Prostate gland (tissue), 2 donors: ENCODE measurements around the gene FGD5.

Experiments
- POLR2A ChIP-seq: fragments of 450-650 bp; IDR thresholded peaks from one replicate; pipeline ENCODE4 v1.6.1; 2016; ENCODE audit warnings: antibody characterized with exemption, mild to moderate bottlenecking
- TF ChIP-seq, protein P1 (sequence below), 4 experiments: fragments of 200-600 bp in 2 of 4; fragments of 450-650 bp in 2 of 4; sonication (generic) in 2 of 4; IDR thresholded peaks; 1 replicate in 3 of 4; 2 replicates in 1 of 4; pipeline ENCODE4 v1.5.1; 2016 to 2019; ENCODE audit warnings: antibody characterized with exemption in 4 of 4, mild to moderate bottlenecking in 2 of 4, moderate library complexity in 2 of 4

- TF ChIP-seq, protein P1, sequence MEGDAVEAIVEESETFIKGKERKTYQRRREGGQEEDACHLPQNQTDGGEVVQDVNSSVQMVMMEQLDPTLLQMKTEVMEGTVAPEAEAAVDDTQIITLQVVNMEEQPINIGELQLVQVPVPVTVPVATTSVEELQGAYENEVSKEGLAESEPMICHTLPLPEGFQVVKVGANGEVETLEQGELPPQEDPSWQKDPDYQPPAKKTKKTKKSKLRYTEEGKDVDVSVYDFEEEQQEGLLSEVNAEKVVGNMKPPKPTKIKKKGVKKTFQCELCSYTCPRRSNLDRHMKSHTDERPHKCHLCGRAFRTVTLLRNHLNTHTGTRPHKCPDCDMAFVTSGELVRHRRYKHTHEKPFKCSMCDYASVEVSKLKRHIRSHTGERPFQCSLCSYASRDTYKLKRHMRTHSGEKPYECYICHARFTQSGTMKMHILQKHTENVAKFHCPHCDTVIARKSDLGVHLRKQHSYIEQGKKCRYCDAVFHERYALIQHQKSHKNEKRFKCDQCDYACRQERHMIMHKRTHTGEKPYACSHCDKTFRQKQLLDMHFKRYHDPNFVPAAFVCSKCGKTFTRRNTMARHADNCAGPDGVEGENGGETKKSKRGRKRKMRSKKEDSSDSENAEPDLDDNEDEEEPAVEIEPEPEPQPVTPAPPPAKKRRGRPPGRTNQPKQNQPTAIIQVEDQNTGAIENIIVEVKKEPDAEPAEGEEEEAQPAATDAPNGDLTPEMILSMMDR (IDR thresholded peaks at IDR 0.05): no peak
- no peak for TF ChIP-seq POLR2A
Measured at GRCh38 chr3:14839236-14839635, 20.5 kb downstream of the FGD5 start.
